KMS-11 (cell line): ENCODE data around the gene PPP2R3B.

Experiments used
- H2AFZ ChIP-seq: fragments of 200-600 bp; sonication (generic); 2 replicates; pipeline ENCODE4 v1.6.1; 2016; ENCODE audit warnings: antibody characterized with exemption, mixed run types, low read depth
- H3K27ac ChIP-seq: fragments of 200-600 bp; sonication (generic); 2 replicates; pipeline ENCODE4 v1.6.1; 2016; ENCODE audit warnings: mild to moderate bottlenecking, mixed run types
- H3K27me3 ChIP-seq: fragments of 200-600 bp; sonication (generic); 2 replicates; pipeline ENCODE4 v1.6.1; 2017; ENCODE audit warnings: mild to moderate bottlenecking, low read depth, mixed run types, moderate library complexity; ENCODE audit not compliant: insufficient read depth
- H3K36me3 ChIP-seq: fragments of 200-600 bp; sonication (generic); 2 replicates; pipeline ENCODE4 v1.6.1; 2017; ENCODE audit warnings: mild to moderate bottlenecking, mixed run types; ENCODE audit not compliant: insufficient read depth
- H3K4me1 ChIP-seq: fragments of 200-600 bp; sonication (generic); 2 replicates; pipeline ENCODE4 v1.6.1; 2016; ENCODE audit warnings: mild to moderate bottlenecking, low read depth, mixed run types; ENCODE audit not compliant: poor library complexity, severe bottlenecking
- H3K4me2 ChIP-seq: fragments of 200-600 bp; sonication (generic); 2 replicates; pipeline ENCODE4 v1.7.0; 2016; ENCODE audit warnings: mild to moderate bottlenecking, mixed run types
- H3K4me3 ChIP-seq: fragments of 200-600 bp; sonication (generic); IDR thresholded peaks from 2 replicates; pipeline ENCODE4 v1.6.1; 2017; ENCODE audit warnings: low read depth, low read length, mixed read lengths; ENCODE audit not compliant: insufficient read depth
- H3K79me2 ChIP-seq: fragments of 200-600 bp; sonication (generic); 2 replicates; pipeline ENCODE4 v1.6.1; 2016; ENCODE audit warnings: low read depth, mixed run types; ENCODE audit not compliant: insufficient read depth
- H3K9ac ChIP-seq: fragments of 200-600 bp; sonication (generic); 2 replicates; pipeline ENCODE4 v1.6.1; 2016; ENCODE audit warnings: mild to moderate bottlenecking, mixed run types
- H4K20me1 ChIP-seq: fragments of 200-600 bp; sonication (generic); 2 replicates; pipeline ENCODE4 v1.6.1; 2016; ENCODE audit warnings: mild to moderate bottlenecking, mixed run types; ENCODE audit not compliant: insufficient read depth
- TF ChIP-seq, protein P1 (sequence below): fragments of 200-600 bp; sonication (generic); conservative IDR thresholded peaks from 2 replicates; pipeline ENCODE4 v1.6.1; 2017; ENCODE audit warnings: low read depth, mild to moderate bottlenecking, antibody characterized with exemption, low read length, moderate library complexity, mixed read lengths

PPP2R3B gene

DNA sequence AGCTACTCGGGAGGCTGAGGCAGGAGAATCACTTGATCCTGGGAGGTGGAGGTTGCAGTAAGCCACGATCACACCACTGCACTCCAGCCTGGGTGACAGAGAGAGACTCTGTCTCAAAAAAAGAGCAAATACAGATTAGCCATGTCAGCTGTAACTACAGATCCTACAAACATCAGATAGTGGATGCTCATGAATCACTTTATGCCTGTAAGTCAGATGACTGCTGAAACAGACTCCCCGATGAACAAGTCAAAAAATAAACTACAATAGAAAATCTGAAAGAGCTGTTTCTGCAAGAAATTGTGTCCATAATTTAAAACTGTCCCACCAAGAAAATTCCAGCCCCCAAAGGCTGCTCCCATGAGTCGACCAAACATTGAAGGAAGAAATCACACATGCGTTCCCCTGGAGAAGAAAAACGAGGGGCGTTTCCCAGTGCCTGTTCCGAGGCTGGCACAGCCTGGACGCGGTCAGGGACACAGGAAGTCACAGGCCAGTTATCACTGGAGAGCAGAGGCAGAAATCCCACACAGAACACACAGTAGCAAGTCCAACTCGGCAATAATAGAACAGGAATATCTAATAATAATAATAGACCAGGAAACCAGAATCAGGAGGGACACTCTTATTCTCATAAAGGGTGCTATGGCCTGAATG lies 38.1 kb downstream of the PPP2R3B start:
- no peaks in the 10 kb centered on the region for H3K27me3 ChIP-seq
- no peak overlapping the region for H2AFZ ChIP-seq
- H3K4me2 ChIP-seq: no peak overlapping the region
- no peaks in the 10 kb centered on the region for H3K36me3 ChIP-seq
- H3K9ac ChIP-seq: no peak overlapping the region
- H3K4me1 ChIP-seq: no peaks in the 10 kb centered on the region
- H3K27ac ChIP-seq: no peak overlapping the region
- H3K79me2 ChIP-seq: no peaks in the 10 kb centered on the region
- no peaks in the 10 kb centered on the region for H4K20me1 ChIP-seq
- no peak overlapping the region for H3K4me3 ChIP-seq
- TF ChIP-seq, protein P1, sequence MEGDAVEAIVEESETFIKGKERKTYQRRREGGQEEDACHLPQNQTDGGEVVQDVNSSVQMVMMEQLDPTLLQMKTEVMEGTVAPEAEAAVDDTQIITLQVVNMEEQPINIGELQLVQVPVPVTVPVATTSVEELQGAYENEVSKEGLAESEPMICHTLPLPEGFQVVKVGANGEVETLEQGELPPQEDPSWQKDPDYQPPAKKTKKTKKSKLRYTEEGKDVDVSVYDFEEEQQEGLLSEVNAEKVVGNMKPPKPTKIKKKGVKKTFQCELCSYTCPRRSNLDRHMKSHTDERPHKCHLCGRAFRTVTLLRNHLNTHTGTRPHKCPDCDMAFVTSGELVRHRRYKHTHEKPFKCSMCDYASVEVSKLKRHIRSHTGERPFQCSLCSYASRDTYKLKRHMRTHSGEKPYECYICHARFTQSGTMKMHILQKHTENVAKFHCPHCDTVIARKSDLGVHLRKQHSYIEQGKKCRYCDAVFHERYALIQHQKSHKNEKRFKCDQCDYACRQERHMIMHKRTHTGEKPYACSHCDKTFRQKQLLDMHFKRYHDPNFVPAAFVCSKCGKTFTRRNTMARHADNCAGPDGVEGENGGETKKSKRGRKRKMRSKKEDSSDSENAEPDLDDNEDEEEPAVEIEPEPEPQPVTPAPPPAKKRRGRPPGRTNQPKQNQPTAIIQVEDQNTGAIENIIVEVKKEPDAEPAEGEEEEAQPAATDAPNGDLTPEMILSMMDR: no peak

DNA sequence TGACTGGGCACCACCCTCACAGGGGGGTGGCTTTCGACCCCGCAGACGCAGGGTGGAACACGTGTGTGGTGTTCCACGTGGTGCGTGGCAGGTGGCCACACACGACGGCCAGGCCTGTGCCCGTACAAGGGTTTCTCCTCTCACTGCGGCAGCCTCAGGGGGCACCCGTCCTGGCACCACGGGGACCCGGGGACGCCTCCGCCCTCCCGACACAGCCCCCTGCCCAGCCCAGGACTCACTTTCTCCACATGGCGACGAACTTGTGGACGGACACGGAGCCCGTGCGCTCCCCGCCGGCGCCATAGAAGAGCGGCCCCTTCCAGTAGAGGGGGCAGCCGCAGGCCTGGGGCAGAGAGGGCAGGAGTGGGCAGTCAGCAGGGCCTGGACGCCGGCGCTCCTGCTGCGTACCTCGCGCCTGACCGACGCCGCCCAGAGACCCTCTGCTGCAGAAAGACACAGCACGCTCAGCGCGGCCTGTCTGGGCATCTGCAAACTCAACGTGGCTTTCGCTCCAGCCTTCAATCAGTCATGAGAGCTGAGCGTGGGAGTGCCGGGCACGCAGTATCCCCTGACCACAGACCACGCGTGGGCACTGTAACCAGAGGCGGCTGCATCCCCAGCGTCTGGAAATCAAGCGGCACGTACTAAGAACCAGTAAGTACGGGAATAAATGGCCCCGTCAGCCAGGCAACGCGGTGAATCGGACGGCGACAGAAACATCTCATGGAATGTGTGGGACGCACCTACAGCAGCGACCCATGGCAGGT lies 39.2 kb downstream of the PPP2R3B start:
- no peaks in the 10 kb centered on the region for H3K36me3 ChIP-seq
- H3K79me2 ChIP-seq: no peaks in the 10 kb centered on the region
- no peaks in the 10 kb centered on the region for H4K20me1 ChIP-seq
- H3K4me3 ChIP-seq: no peak overlapping the region
- TF ChIP-seq, protein P1: no peak
- no peak overlapping the region for H2AFZ ChIP-seq
- no peaks in the 10 kb centered on the region for H3K27me3 ChIP-seq
- no peaks in the 10 kb centered on the region for H3K4me1 ChIP-seq
- no peak overlapping the region for H3K9ac ChIP-seq
- H3K27ac ChIP-seq: no peak overlapping the region
- H3K4me2 ChIP-seq: no peak overlapping the region

DNA sequence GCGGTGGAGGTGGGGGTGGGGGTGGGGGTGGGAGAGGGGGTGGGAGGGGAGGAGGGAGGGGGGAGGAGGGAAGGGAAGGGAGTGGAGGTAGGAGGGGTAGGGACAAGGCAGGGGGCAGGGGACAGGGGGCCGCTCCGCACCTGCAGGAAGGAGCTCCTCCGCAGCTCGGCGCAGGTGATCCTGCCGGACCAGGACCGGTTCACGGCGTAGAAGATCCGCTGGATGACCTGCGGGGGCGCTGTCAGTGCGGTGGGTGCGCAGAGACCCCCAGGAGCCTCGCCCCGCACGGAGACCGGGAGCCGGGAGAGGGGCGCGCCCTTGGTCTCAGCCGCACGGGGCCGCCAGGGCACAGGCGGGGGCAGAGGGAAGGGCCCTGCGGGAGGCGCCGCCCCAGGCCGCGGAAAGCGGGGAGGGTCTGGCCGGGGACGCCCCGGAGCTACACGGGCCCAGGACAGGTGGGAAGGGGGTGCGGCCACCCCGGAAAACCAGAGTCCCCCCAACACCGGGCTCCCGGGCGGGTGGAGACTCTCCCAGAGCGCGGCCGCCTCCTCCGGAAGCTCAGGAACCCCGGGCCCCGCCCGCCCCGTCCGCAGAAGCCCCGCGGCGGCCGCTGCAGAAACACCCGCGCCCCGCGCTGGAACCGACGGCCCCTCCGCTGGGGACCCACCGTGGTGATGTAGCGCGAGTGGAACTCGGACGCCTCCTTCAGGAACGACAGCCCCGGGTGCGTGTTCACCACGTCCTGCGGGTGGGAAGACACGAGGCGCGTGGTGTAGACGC lies 40.5 kb downstream of the PPP2R3B start:
- H3K9ac ChIP-seq: no peak overlapping the region
- no peaks in the 10 kb centered on the region for H3K4me1 ChIP-seq
- H4K20me1 ChIP-seq: no peaks in the 10 kb centered on the region
- TF ChIP-seq, protein P1: no peak
- H3K4me2 ChIP-seq: no peak overlapping the region
- no peaks in the 10 kb centered on the region for H3K36me3 ChIP-seq
- H2AFZ ChIP-seq: no peak overlapping the region
- no peaks in the 10 kb centered on the region for H3K27me3 ChIP-seq
- H3K79me2 ChIP-seq: no peaks in the 10 kb centered on the region
- H3K4me3 ChIP-seq: no peak overlapping the region
- H3K27ac ChIP-seq: no peak overlapping the region

DNA sequence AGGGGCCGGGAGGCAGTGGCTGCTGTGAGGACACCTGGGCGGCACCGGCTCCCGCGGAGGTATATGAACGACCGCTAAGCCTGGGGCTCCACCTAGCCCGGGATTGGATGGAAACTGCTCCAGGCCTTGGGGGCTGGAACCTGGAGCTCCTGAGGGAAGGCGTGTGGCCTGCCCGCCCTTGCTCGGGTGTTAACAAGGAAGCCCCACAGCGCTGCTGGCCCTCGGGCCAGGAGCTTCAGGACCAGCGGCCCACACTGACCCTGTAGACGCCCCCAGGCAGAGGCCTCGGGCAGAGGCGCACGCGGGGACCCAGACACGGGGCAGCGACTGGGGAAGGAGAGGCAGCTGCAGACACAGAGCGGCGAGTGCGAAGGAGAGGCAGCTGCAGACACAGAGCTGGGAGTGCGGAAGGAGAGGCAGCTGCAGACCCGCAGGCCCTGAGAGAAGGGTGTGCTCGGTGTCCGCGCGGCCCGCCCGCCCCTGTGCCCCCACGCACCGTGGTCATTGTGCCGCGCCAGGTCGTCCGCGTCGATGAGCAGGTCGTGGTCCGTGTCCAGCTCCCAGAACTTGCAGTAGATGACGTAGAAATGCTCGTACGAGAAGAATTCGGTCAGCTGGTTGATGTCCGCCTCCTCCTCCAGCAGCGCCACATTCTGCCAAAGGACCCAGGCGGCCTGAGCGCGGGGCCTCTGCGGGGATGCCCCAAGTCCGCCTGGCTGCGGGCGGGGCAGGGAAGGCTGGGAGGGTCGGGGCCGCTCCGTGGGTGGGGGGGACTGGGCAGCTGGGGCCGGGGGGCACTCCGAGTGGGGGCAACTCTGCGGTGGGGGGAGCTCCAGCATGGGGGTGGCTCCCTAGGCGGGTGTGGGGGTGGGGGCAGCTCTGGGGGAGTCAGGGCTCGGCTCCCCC lies 41.4 kb downstream of the PPP2R3B start:
- Histone ChIP-seq H3K9ac (no peak overlapping the region), H3K4me1 (no peaks in the 10 kb centered on the region), H3K27me3 (no peaks in the 10 kb centered on the region), H3K79me2 (no peaks in the 10 kb centered on the region), H3K4me2 (no peak overlapping the region), H3K36me3 (no peaks in the 10 kb centered on the region), H2AFZ (no peak overlapping the region), H4K20me1 (no peaks in the 10 kb centered on the region), H3K4me3 (no peak overlapping the region), H3K27ac (no peak overlapping the region)
- TF ChIP-seq, protein P1: no peak
